Peyer's patch (tissue), 4 donors: Measurements from ENCODE around the gene SLC7A4. TPM values are rescaled to one million over a fixed set of nuclear protein-coding genes. Genes with fewer than 3 reads are reported as not detected.
"Not testable (repeated sequence)": the region's sequence is repeated elsewhere in the genome, so short reads cannot be mapped to it uniquely, and the experiment has no call there.

Experiments used
- DNase-seq, 3 donors: peaks; one replicate each; pipeline ENCODE4 v3.0.0-alpha.2; 2017 to 2019
- H3K27ac ChIP-seq, 4 donors: fragments of 200-600 bp; sonication (generic); one replicate each; pipeline ENCODE4 v1.5.1; 2016 to 2019
- H3K27me3 ChIP-seq, 2 donors: fragments of 200-600 bp; sonication (generic); one replicate each; pipeline ENCODE4 v1.5.1; 2019
- H3K36me3 ChIP-seq, 3 donors: fragments of 200-600 bp; sonication (generic); one replicate each; pipeline ENCODE4 v1.5.1; 2016 to 2019
- H3K4me1 ChIP-seq, 4 donors: fragments of 200-600 bp; sonication (generic); one replicate each; pipeline ENCODE4 v1.5.1; 2016 to 2019
- H3K4me3 ChIP-seq, 4 donors: fragments of 200-600 bp; sonication (generic); 1 replicate in 3 of 4; 2 replicates in 1 of 4; pipeline ENCODE4 v1.5.1; 2016 to 2019; ENCODE audit warnings: mild to moderate bottlenecking in 1 of 4
- H3K9me3 ChIP-seq, 4 donors: fragments of 200-600 bp; sonication (generic); one replicate each; pipeline ENCODE4 v1.5.1; 2016 to 2019; ENCODE audit warnings: mild to moderate bottlenecking in 1 of 4
- CTCF ChIP-seq, 6 experiments: fragments of 450-650 bp in 4 of 6; fragments of 200-600 bp in 2 of 6; sonication (generic) in 1 of 6; IDR thresholded peaks; one replicate each; pipeline ENCODE4 v1.5.1; 2017 to 2019; ENCODE audit warnings: antibody characterized with exemption in 6 of 6, mild to moderate bottlenecking in 3 of 6, moderate library complexity in 1 of 6
- POLR2A ChIP-seq, 2 donors: fragments of 450-650 bp; IDR thresholded peaks; one replicate each; pipeline ENCODE4 v1.5.1; 2017; ENCODE audit warnings: antibody characterized with exemption in 2 of 2, mild to moderate bottlenecking in 2 of 2, moderate library complexity in 2 of 2
- total RNA-seq, 4 donors: library from RNA; depleted of rRNA; stranded (reverse); fragments of >200 nt; gene quantifications; one replicate each; pipeline ENCODE4 v1.1.0, GENCODE V29; 2016

Gene SLC7A4
- total RNA-seq, 4 donors from 2014 or later, result 0.40 to 3.7 (median 2.2) TPM

- H3K27ac ChIP-seq, result no peak overlapping the region
- TF ChIP-seq POLR2A (IDR thresholded peaks at IDR 0.05) (no peak), CTCF (IDR thresholded peaks at IDR 0.05) (no peak)
- no peaks in the 10 kb centered on the region for H3K4me1 ChIP-seq
- no peak overlapping the region for H3K4me3 ChIP-seq
- H3K36me3 ChIP-seq, result no peaks in the 10 kb centered on the region
- no peaks in the 10 kb centered on the region for H3K9me3 ChIP-seq
- H3K27me3 ChIP-seq, result no peaks in the 10 kb centered on the region
- DNase-seq, result peak in 1 of 3 donors; percentile 25
These were observed 44.7 kb upstream of the SLC7A4 start for GRCh38 chr22:21076912-21077625.

- TF ChIP-seq CTCF (IDR thresholded peaks at IDR 0.05), result no peak
- TF ChIP-seq POLR2A (IDR thresholded peaks at IDR 0.05), result no peak
- peak in 1 of 3 donors; percentile 37 for DNase-seq
- no peak overlapping the region for H3K4me3 ChIP-seq
These were observed 43.3 kb upstream of the SLC7A4 start for GRCh38 chr22:21075516-21076138.

GRCh38 chr22:21074102-21074715, 41.8 kb upstream of the SLC7A4 start:
- H3K4me3 ChIP-seq, result no peak overlapping the region
- TF ChIP-seq POLR2A (IDR thresholded peaks at IDR 0.05), result no peak
- TF ChIP-seq CTCF (IDR thresholded peaks at IDR 0.05), result no peak
- no peaks in the 10 kb centered on the region for H3K4me1 ChIP-seq
- peak in 1 of 3 donors; percentile 35 for DNase-seq
- H3K36me3 ChIP-seq, result no peaks in the 10 kb centered on the region
- no peaks in the 10 kb centered on the region for H3K9me3 ChIP-seq
- H3K27ac ChIP-seq, result no peak overlapping the region
- no peaks in the 10 kb centered on the region for H3K27me3 ChIP-seq

More at GRCh38 chr22:21075516-21076138, 43.3 kb upstream of the SLC7A4 start:
- no peaks in the 10 kb centered on the region for H3K4me1 ChIP-seq
- H3K27me3 ChIP-seq, result no peaks in the 10 kb centered on the region
- H3K27ac ChIP-seq, result no peak overlapping the region
- H3K36me3 ChIP-seq, result no peaks in the 10 kb centered on the region
- no peaks in the 10 kb centered on the region for H3K9me3 ChIP-seq

- Histone ChIP-seq H3K9me3 (no peaks in the 10 kb centered on the region), H3K4me1 (no peaks in the 10 kb centered on the region), H3K27ac (no peak overlapping the region), H3K36me3 (no peaks in the 10 kb centered on the region), H3K4me3 (no peak overlapping the region), H3K27me3 (no peaks in the 10 kb centered on the region)
- TF ChIP-seq CTCF (IDR thresholded peaks at IDR 0.05) (no peak), POLR2A (IDR thresholded peaks at IDR 0.05) (no peak)
- peak in 1 of 3 donors; percentile 8 for DNase-seq
These were observed 41.1 kb upstream of the SLC7A4 start for GRCh38 chr22:21073482-21073881.

- Histone ChIP-seq H3K27me3 (no peaks in the 10 kb centered on the region), H3K4me3 (no peak overlapping the region), H3K27ac (no peak overlapping the region), H3K4me1 (no peaks in the 10 kb centered on the region), H3K36me3 (no peaks in the 10 kb centered on the region), H3K9me3 (no peaks in the 10 kb centered on the region)
- peak in 1 of 3 donors; percentile 17 for DNase-seq
- TF ChIP-seq POLR2A (IDR thresholded peaks at IDR 0.05), result no peak
- TF ChIP-seq CTCF (IDR thresholded peaks at IDR 0.05), result no peak
These were observed 40.7 kb upstream of the SLC7A4 start for GRCh38 chr22:21073023-21073422.

GRCh38 chr22:21071796-21072195, 39.4 kb upstream of the SLC7A4 start:
- not testable (repeated sequence) for H3K4me3 ChIP-seq

More at GRCh38 chr22:21071796-21072195, 39.4 kb upstream of the SLC7A4 start:
- H3K9me3 ChIP-seq, H3K27me3 ChIP-seq, H3K27ac ChIP-seq, H3K4me1 ChIP-seq, H3K36me3 ChIP-seq: not testable (repeated sequence)
- peak in 1 of 3 donors; percentile 2 for DNase-seq
